Peyer's patch (tissue), 4 donors: ENCODE results near the gene FAM53A. TPM values are rescaled to one million over a fixed set of nuclear protein-coding genes. Genes with fewer than 3 reads are reported as not detected.

Source experiments
- DNase-seq, 3 donors: peaks; one replicate each; pipeline ENCODE4 v3.0.0-alpha.2; 2017 to 2019
- H3K27ac ChIP-seq, 4 donors: fragments of 200-600 bp; sonication (generic); one replicate each; pipeline ENCODE4 v1.5.1; 2016 to 2019
- H3K27me3 ChIP-seq, 2 donors: fragments of 200-600 bp; sonication (generic); one replicate each; pipeline ENCODE4 v1.5.1; 2019
- H3K36me3 ChIP-seq, 3 donors: fragments of 200-600 bp; sonication (generic); one replicate each; pipeline ENCODE4 v1.5.1; 2016 to 2019
- H3K4me1 ChIP-seq, 4 donors: fragments of 200-600 bp; sonication (generic); one replicate each; pipeline ENCODE4 v1.5.1; 2016 to 2019
- H3K4me3 ChIP-seq, 4 donors: fragments of 200-600 bp; sonication (generic); 1 replicate in 3 of 4; 2 replicates in 1 of 4; pipeline ENCODE4 v1.5.1; 2016 to 2019; ENCODE audit warnings: mild to moderate bottlenecking in 1 of 4
- H3K9me3 ChIP-seq, 4 donors: fragments of 200-600 bp; sonication (generic); one replicate each; pipeline ENCODE4 v1.5.1; 2016 to 2019; ENCODE audit warnings: mild to moderate bottlenecking in 1 of 4
- POLR2A ChIP-seq, 2 donors: fragments of 450-650 bp; IDR thresholded peaks; one replicate each; pipeline ENCODE4 v1.5.1; 2017; ENCODE audit warnings: antibody characterized with exemption in 2 of 2, mild to moderate bottlenecking in 2 of 2, moderate library complexity in 2 of 2
- small RNA-seq, 2 donors: library from RNA; depleted of rRNA; stranded (forward); fragments of <200 nt; gene quantifications; one replicate each; pipeline ENCODE3, GENCODE V24; 2016
- total RNA-seq, 4 donors: library from RNA; depleted of rRNA; stranded (reverse); fragments of >200 nt; gene quantifications; one replicate each; pipeline ENCODE4 v1.1.0, GENCODE V29; 2016
- TF ChIP-seq, protein P1 (sequence below), 6 experiments: fragments of 450-650 bp in 4 of 6; fragments of 200-600 bp in 2 of 6; sonication (generic) in 1 of 6; IDR thresholded peaks; one replicate each; pipeline ENCODE4 v1.5.1; 2017 to 2019; ENCODE audit warnings: antibody characterized with exemption in 6 of 6, mild to moderate bottlenecking in 3 of 6, moderate library complexity in 1 of 6

Gene FAM53A
- total RNA-seq, 4 donors from 2014 or later = 1.5 to 8.3 (median 1.8) TPM; not detected in 1

DNA sequence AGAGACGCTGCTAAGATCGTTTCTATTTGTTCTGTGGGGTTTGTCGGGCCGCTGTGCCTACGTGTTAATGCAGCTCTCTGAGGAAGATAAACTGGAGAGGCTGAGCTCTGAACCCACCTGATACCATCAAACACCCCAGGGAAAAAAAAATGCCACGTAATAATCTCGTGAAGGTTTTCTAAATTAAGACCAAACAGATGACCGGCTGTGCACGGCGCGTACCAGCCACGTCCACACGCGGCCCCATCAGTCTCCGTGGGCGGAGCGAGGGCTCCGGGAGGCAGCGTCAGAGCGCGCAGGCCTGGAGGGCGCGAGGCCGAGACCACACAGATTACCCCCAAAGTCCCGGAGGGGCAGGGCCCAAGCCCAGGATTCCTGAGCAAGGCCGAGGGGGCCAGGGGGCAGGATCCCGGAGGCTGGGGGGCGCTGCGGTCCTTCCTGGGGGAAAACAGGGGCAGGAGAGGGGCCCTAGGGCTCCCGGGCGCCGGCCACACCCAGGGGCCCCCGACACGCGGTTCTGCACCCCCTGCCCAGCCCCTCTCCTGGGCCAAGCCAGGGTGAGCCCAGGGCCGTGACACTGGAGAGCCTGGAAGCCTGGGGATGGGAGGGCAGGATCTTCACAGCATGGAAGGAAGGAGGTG lies 91.9 kb downstream of the FAM53A start:
- peaks cover 0 to 12% (median 5%) of the 10 kb centered on the region in 4 donors for H3K9me3 ChIP-seq
- DNase-seq = no peak
- H3K27me3 ChIP-seq = no peaks in the 10 kb centered on the region

DNA sequence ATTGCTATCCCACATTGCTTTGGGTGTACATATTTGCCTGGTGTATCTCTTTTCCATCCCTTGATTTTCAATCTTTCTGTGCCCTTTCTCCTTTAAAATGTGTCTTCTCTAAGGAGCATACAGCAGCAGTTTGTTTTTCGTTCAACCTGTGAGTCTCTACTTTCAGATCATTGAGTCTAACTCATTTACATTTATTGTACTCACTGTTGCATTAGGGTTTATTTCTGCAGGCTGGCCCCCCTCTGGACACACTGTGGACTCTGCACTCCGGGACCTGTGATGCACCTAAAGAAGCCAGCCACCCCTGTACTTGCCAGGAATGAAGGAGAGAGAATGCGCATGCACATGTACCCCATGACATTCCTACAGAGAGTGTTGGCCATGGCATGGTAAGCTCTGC lies 93.0 kb downstream of the FAM53A start:
- Histone ChIP-seq H3K9me3 (peaks cover 0 to 12% (median 5%) of the 10 kb centered on the region in 4 donors), H3K27ac (no peak overlapping the region), H3K27me3 (no peaks in the 10 kb centered on the region), H3K36me3 (no peaks in the 10 kb centered on the region), H3K4me3 (no peak overlapping the region), H3K4me1 (no peaks in the 10 kb centered on the region)
- DNase-seq = no peak
- no peak for TF ChIP-seq POLR2A (IDR thresholded peaks at IDR 0.05)
- TF ChIP-seq, protein P1, sequence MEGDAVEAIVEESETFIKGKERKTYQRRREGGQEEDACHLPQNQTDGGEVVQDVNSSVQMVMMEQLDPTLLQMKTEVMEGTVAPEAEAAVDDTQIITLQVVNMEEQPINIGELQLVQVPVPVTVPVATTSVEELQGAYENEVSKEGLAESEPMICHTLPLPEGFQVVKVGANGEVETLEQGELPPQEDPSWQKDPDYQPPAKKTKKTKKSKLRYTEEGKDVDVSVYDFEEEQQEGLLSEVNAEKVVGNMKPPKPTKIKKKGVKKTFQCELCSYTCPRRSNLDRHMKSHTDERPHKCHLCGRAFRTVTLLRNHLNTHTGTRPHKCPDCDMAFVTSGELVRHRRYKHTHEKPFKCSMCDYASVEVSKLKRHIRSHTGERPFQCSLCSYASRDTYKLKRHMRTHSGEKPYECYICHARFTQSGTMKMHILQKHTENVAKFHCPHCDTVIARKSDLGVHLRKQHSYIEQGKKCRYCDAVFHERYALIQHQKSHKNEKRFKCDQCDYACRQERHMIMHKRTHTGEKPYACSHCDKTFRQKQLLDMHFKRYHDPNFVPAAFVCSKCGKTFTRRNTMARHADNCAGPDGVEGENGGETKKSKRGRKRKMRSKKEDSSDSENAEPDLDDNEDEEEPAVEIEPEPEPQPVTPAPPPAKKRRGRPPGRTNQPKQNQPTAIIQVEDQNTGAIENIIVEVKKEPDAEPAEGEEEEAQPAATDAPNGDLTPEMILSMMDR (IDR thresholded peaks at IDR 0.05) = no peak

More for the DNA sequence above, 91.9 kb downstream of the FAM53A start:
- Histone ChIP-seq H3K36me3 (no peaks in the 10 kb centered on the region), H3K4me3 (no peak overlapping the region), H3K4me1 (no peaks in the 10 kb centered on the region), H3K27ac (no peak overlapping the region)
- TF ChIP-seq, protein P1 (IDR thresholded peaks at IDR 0.05) = no peak
- no peak for TF ChIP-seq POLR2A (IDR thresholded peaks at IDR 0.05)

DNA sequence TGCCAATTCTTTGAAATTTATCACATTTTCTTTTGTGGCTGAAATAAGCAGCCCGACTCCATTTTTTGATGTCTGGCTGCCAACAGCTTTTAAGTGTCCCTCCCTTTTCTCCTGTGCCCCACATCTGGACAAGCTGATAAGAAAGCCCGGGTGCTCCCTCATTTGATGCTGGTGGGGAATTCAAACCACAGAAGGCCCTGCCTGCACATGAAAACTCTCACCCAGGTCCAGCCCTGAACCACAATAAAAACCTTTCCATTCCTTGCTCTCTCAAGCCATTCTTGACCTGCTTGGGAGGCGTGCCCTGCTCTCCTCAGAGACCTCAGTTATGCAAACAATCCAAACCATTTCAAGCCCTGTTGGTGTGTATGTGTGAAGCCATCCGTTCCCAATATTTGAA lies 93.9 kb downstream of the FAM53A start:
- H3K36me3 ChIP-seq = no peaks in the 10 kb centered on the region
- TF ChIP-seq, protein P1 (IDR thresholded peaks at IDR 0.05) = no peak
- no peak for TF ChIP-seq POLR2A (IDR thresholded peaks at IDR 0.05)
- H3K27ac ChIP-seq = no peak overlapping the region
- H3K27me3 ChIP-seq = no peaks in the 10 kb centered on the region
- H3K4me3 ChIP-seq = no peak overlapping the region
- H3K9me3 ChIP-seq = peaks cover 0 to 12% (median 5%) of the 10 kb centered on the region in 4 donors
- no peak for DNase-seq
- no peaks in the 10 kb centered on the region for H3K4me1 ChIP-seq

Small RNA genes lying within 50 kb of the gene (small RNA-seq; reads per million reads assigned to genes)
- gene RF00019 = 0 reads per million in 2 donors

Other genes with a start within 250 kb of the FAM53A start
- 10 to 100 TPM; 18.4 to 86.6 (median 26.2) TPM for gene SLBP, start 28.0 kb upstream of the FAM53A start, total RNA-seq
- gene TMEM129, start 37.0 kb upstream of the FAM53A start, total RNA-seq = 100 to 1,000 TPM in 1 of 4 donors, 10 to 100 TPM in 3; 28.9 to 106 (median 67.1) TPM
- 100 to 1,000 TPM in 1 of 4 donors, 10 to 100 TPM in 3; 19.1 to 138 (median 28.0) TPM for gene TACC3, start 37.2 kb upstream of the FAM53A start, total RNA-seq
- gene FGFR3, start 109.0 kb upstream of the FAM53A start, total RNA-seq = 100 to 1,000 TPM in 2 of 4 donors, 10 to 100 TPM in 2; 45.4 to 168 (median 92.4) TPM
- 100 to 1,000 TPM in 3 of 4 donors, 10 to 100 TPM in 1; 93.3 to 151 (median 121) TPM for gene LETM1, start 171.8 kb upstream of the FAM53A start, total RNA-seq
- 100 to 1,000 TPM in 2 of 4 donors, 10 to 100 TPM in 2; 56.0 to 255 (median 98.9) TPM for gene NSD2, start 187.1 kb upstream of the FAM53A start, total RNA-seq